HG03108 (cell line): ENCODE data around the gene PAPSS2.

Experiments used
- ATAC-seq: cut with Tn5 transposase; IDR thresholded peaks from one replicate; pipeline ENCODE4 v1.9.1; 2021; ENCODE audit warnings: moderate library complexity; ENCODE audit not compliant: unreplicated experiment

PAPSS2 gene

GRCh38 chr10:87771871-87772500, 112.3 kb downstream of the PAPSS2 start:
- no peak for ATAC-seq

GRCh38 chr10:87775766-87776165, 116.1 kb downstream of the PAPSS2 start:
- no peak for ATAC-seq

- ATAC-seq = no peak
Observed at GRCh38 chr10:87776328-87776727, 116.7 kb downstream of the PAPSS2 start.

- ATAC-seq = no peak
Observed at GRCh38 chr10:87781545-87781944, 121.9 kb downstream of the PAPSS2 start.

GRCh38 chr10:87782721-87783120, 123.0 kb downstream of the PAPSS2 start:
- ATAC-seq = no peak

GRCh38 chr10:87786421-87786820, 126.7 kb downstream of the PAPSS2 start:
- ATAC-seq = no peak

GRCh38 chr10:87790185-87790584, 130.5 kb downstream of the PAPSS2 start:
- ATAC-seq = no peak

GRCh38 chr10:87794285-87794684, 134.6 kb downstream of the PAPSS2 start:
- ATAC-seq = no peak
